Keratinocyte (primary cell): ENCODE results near the gene MTHFD1L. TPM values are rescaled to one million over a fixed set of nuclear protein-coding genes. Genes with fewer than 3 reads are reported as not detected.

Source experiments
- DNase-seq: peaks from one replicate; pipeline ENCODE4 v3.0.0-alpha.2; 2011; ENCODE audit warnings: low read depth, missing footprints, low spot score
- FAIRE-seq: peaks from 2 replicates; lab custom pipeline; 2011; peaks lifted over from hg19 to GRCh38; lab: Jason Lieb, UNC
- H2AFZ ChIP-seq: 2 replicates; pipeline ENCODE4 v1.6.0; 2012; ENCODE audit warnings: low read length, control low read depth, inconsistent platforms; ENCODE audit not compliant: control insufficient read depth
- H3K27ac ChIP-seq: 2 replicates; pipeline ENCODE4 v1.5.1; 2011; ENCODE audit warnings: low read length; ENCODE audit not compliant: control insufficient read depth, insufficient read depth
- H3K27me3 ChIP-seq: 3 replicates; pipeline ENCODE4 v1.6.0; 2011; ENCODE audit warnings: low read length; ENCODE audit not compliant: control insufficient read depth, insufficient read depth; ENCODE audit errors: extremely low read depth
- H3K36me3 ChIP-seq, 2 experiments: 2 replicates in 1 of 2; 3 replicates in 1 of 2; pipeline ENCODE4 v1.5.1; 2011; ENCODE audit warnings: low read length in 2 of 2, mild to moderate bottlenecking in 1 of 2; ENCODE audit not compliant: control insufficient read depth in 2 of 2, insufficient read depth in 2 of 2; ENCODE audit errors: extremely low read depth in 1 of 2
- H3K4me1 ChIP-seq: 3 replicates; pipeline ENCODE4 v1.5.1; 2011; ENCODE audit warnings: low read length; ENCODE audit not compliant: control insufficient read depth, insufficient read depth; ENCODE audit errors: extremely low read depth
- H3K4me2 ChIP-seq: 3 replicates; pipeline ENCODE4 v1.6.0; 2011; ENCODE audit warnings: low read depth, low read length; ENCODE audit not compliant: control insufficient read depth, insufficient read depth; ENCODE audit errors: extremely low read depth
- H3K4me3 ChIP-seq, 3 experiments: fragments of 200-600 bp in 1 of 3; sonication (generic) in 1 of 3; 2 replicates in 2 of 3; 3 replicates in 1 of 3; pipeline ENCODE4 v1.5.1; 2011 to 2016; ENCODE audit warnings: low read length in 3 of 3, mild to moderate bottlenecking in 3 of 3, control low read depth in 2 of 3, inconsistent platforms in 1 of 3, low read depth in 1 of 3, mixed read lengths in 1 of 3, mixed run types in 1 of 3, moderate library complexity in 1 of 3; ENCODE audit not compliant: control insufficient read depth in 2 of 3, insufficient read depth in 2 of 3; ENCODE audit errors: extremely low read depth in 1 of 3
- H3K79me2 ChIP-seq: 2 replicates; pipeline ENCODE4 v1.6.0; 2012; ENCODE audit warnings: low read length; ENCODE audit not compliant: control insufficient read depth, insufficient read depth
- H3K9ac ChIP-seq: 3 replicates; pipeline ENCODE4 v1.6.0; 2011; ENCODE audit warnings: low read length; ENCODE audit not compliant: control insufficient read depth, insufficient read depth; ENCODE audit errors: extremely low read depth
- H3K9me1 ChIP-seq: 3 replicates; pipeline ENCODE4 v1.6.0; 2011; ENCODE audit warnings: low read length; ENCODE audit not compliant: control insufficient read depth, insufficient read depth; ENCODE audit errors: extremely low read depth
- H3K9me3 ChIP-seq: 2 replicates; pipeline ENCODE4 v1.5.1; 2012; ENCODE audit warnings: low read depth, low read length; ENCODE audit not compliant: control insufficient read depth
- H4K20me1 ChIP-seq: 3 replicates; pipeline ENCODE4 v1.6.0; 2011; ENCODE audit warnings: low read length; ENCODE audit not compliant: control insufficient read depth, insufficient read depth; ENCODE audit errors: extremely low read depth
- EZH2 ChIP-seq: IDR thresholded peaks from one replicate; pipeline ENCODE4 v1.6.1; 2012; ENCODE audit warnings: inconsistent platforms, mild to moderate bottlenecking, low read length, moderate library complexity
- dilution Hi-C: fragments of 300-500 bp; cut with MboI; formaldehyde crosslinking; loops from one replicate; pipeline ENCODE4 v1.7.0; 2020; ENCODE audit warnings: low sequenced_read_pairs; ENCODE audit not compliant: extremely low pct_ligation_motif_present
- polyA plus RNA-seq, 5 experiments: library from polyadenylated mRNA; depleted of rRNA in 3 of 5; stranded (reverse) in 3 of 5; stranded (forward) in 1 of 5; unstranded in 1 of 5; fragments of >200 nt; gene quantifications; 1 replicate in 1 of 5; 2 replicates in 3 of 5; 3 replicates in 1 of 5; pipeline versions ENCODE4 v1.2.1 to v1.2.3, GENCODE V29; 2011 to 2012; ENCODE audit warnings: missing spikeins in 2 of 5, low read depth in 1 of 5, low replicate concordance in 1 of 5
- TF ChIP-seq, protein P1 (sequence below), 3 experiments: IDR thresholded peaks in 1 of 3; conservative IDR thresholded peaks in 1 of 3; optimal IDR thresholded peaks in 1 of 3; 2 replicates in 2 of 3; 3 replicates in 1 of 3; pipeline versions ENCODE3 to v1.5.1; 2011; ENCODE audit warnings: low read length in 3 of 3, mild to moderate bottlenecking in 3 of 3, moderate library complexity in 2 of 3, control low read depth in 1 of 3, inconsistent platforms in 1 of 3; ENCODE audit not compliant: insufficient read depth in 2 of 3; ENCODE audit errors: extremely low read depth in 1 of 3

Gene MTHFD1L
- polyA plus RNA-seq, 1 donor (not counting 4 experiments of a cell fraction or from before 2014, with no cell fraction given) = 38.0 TPM

DNA sequence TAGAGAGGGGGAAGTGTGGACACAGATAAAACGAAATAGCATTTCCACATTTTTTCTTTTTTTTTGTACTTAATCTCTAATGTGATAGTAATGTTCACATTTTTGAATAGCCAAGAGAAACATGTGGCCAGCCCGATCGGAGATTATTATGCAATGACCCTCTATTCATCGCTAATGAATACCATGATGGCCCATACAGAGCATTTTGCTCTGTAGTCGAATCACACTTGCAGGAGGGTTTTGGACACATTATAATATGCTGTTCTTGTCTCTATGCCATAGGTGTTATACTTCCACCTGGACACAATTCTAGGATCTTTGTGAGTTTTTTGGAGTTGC is 60.1 kb downstream of the MTHFD1L start:
- dilution Hi-C loops = no loop called here
- Histone ChIP-seq H3K79me2 (no peaks in the 10 kb centered on the region), H3K36me3 (peaks cover 4 to 30% of the 10 kb centered on the region in 2 experiments), H3K4me3 (no peak overlapping the region), H2AFZ (no peak overlapping the region), H3K27me3 (no peaks in the 10 kb centered on the region), H3K9me3 (no peaks in the 10 kb centered on the region), H3K27ac (no peak overlapping the region), H3K4me1 (peaks cover 10% of the 10 kb centered on the region), H3K9ac (no peak overlapping the region), H4K20me1 (no peaks in the 10 kb centered on the region), H3K4me2 (no peak overlapping the region), H3K9me1 (peaks cover 5% of the 10 kb centered on the region)
- no peak for FAIRE-seq
- no peak for DNase-seq
- no peak for TF ChIP-seq EZH2
- TF ChIP-seq, protein P1, sequence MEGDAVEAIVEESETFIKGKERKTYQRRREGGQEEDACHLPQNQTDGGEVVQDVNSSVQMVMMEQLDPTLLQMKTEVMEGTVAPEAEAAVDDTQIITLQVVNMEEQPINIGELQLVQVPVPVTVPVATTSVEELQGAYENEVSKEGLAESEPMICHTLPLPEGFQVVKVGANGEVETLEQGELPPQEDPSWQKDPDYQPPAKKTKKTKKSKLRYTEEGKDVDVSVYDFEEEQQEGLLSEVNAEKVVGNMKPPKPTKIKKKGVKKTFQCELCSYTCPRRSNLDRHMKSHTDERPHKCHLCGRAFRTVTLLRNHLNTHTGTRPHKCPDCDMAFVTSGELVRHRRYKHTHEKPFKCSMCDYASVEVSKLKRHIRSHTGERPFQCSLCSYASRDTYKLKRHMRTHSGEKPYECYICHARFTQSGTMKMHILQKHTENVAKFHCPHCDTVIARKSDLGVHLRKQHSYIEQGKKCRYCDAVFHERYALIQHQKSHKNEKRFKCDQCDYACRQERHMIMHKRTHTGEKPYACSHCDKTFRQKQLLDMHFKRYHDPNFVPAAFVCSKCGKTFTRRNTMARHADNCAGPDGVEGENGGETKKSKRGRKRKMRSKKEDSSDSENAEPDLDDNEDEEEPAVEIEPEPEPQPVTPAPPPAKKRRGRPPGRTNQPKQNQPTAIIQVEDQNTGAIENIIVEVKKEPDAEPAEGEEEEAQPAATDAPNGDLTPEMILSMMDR (optimal IDR thresholded peaks at IDR 0.05 in 1 of 3, IDR thresholded peaks at IDR 0.05 in 1 of 3, conservative IDR thresholded peaks at IDR 0.05 in 1 of 3; ENCODE audit: extremely low read depth in 1 of 3, insufficient read depth in 2 of 3, low read length in 3 of 3) = no peak

DNA sequence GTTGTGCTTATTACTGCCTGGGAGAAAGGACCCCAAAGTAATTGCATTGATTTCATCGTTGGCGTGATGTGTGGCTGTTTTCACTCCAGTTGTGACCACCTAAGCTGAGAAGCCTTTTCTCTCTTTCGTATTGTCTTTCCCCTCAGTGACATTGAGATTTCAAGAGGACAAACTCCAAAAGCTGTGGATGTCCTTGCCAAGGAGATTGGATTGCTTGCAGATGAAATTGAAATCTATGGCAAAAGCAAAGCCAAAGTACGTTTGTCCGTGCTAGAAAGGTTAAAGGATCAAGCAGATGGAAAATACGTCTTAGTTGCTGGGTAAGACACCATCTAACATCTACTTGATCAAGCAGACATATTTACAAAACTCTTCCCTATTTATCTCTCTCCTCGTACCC is 60.5 kb downstream of the MTHFD1L start:
- dilution Hi-C loops = no loop called here
- Histone ChIP-seq H3K4me2 (no peak overlapping the region), H3K9me3 (no peaks in the 10 kb centered on the region), H3K27me3 (no peaks in the 10 kb centered on the region), H3K79me2 (no peaks in the 10 kb centered on the region), H2AFZ (no peak overlapping the region), H4K20me1 (no peaks in the 10 kb centered on the region), H3K4me1 (peaks cover 10% of the 10 kb centered on the region), H3K9me1 (peaks cover 5% of the 10 kb centered on the region), H3K27ac (no peak overlapping the region), H3K4me3 (no peak overlapping the region), H3K36me3 (peaks cover 4 to 30% of the 10 kb centered on the region in 2 experiments), H3K9ac (no peak overlapping the region)
- FAIRE-seq (no peak), DNase-seq (no peak)
- TF ChIP-seq, protein P1 (optimal IDR thresholded peaks at IDR 0.05 in 1 of 3, IDR thresholded peaks at IDR 0.05 in 1 of 3, conservative IDR thresholded peaks at IDR 0.05 in 1 of 3; ENCODE audit: extremely low read depth in 1 of 3, insufficient read depth in 2 of 3, low read length in 3 of 3) = no peak
- no peak for TF ChIP-seq EZH2
